ENCODE measurements around the gene KIAA0753.

KIAA0753 gene

DNA sequence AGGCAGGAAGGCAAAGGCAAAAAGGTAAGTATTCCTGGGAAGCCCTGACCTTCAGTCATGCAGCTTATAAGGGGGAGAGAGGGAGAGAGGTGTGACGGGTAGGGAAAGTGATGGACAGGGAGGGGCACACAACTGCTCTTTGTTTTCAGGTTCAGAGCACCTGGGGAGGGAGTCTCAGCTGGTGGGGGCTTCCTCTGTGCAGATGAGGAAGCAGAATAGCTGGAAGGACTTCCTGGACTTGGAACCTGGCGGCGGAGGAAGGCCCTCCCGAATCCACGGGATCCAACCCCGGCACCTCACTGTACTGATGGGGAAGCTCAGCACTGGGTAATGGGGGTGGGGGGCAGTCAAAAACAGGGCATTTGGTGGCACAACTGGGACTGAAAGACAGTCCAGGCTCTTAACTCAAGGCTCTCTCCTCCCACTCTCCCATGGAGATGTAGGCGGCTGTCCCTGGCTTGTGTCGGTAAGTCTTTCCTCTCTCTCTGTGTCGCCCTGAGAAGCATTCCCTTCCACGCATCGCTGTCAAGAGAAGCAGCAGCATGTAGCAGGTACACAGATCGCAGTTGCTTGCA lies 72.2 kb downstream of the KIAA0753 start:
- no peak for DNase-seq (ENCODE audit: low read depth)
- TF ChIP-seq, protein P1, sequence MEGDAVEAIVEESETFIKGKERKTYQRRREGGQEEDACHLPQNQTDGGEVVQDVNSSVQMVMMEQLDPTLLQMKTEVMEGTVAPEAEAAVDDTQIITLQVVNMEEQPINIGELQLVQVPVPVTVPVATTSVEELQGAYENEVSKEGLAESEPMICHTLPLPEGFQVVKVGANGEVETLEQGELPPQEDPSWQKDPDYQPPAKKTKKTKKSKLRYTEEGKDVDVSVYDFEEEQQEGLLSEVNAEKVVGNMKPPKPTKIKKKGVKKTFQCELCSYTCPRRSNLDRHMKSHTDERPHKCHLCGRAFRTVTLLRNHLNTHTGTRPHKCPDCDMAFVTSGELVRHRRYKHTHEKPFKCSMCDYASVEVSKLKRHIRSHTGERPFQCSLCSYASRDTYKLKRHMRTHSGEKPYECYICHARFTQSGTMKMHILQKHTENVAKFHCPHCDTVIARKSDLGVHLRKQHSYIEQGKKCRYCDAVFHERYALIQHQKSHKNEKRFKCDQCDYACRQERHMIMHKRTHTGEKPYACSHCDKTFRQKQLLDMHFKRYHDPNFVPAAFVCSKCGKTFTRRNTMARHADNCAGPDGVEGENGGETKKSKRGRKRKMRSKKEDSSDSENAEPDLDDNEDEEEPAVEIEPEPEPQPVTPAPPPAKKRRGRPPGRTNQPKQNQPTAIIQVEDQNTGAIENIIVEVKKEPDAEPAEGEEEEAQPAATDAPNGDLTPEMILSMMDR (conservative IDR thresholded peaks at IDR 0.05; ENCODE audit: control insufficient read depth, insufficient read depth, low read depth, low read length): no peak
- no peak overlapping the region for H3K4me3 ChIP-seq (ENCODE audit: control insufficient read depth, low read depth, low read length)

DNA sequence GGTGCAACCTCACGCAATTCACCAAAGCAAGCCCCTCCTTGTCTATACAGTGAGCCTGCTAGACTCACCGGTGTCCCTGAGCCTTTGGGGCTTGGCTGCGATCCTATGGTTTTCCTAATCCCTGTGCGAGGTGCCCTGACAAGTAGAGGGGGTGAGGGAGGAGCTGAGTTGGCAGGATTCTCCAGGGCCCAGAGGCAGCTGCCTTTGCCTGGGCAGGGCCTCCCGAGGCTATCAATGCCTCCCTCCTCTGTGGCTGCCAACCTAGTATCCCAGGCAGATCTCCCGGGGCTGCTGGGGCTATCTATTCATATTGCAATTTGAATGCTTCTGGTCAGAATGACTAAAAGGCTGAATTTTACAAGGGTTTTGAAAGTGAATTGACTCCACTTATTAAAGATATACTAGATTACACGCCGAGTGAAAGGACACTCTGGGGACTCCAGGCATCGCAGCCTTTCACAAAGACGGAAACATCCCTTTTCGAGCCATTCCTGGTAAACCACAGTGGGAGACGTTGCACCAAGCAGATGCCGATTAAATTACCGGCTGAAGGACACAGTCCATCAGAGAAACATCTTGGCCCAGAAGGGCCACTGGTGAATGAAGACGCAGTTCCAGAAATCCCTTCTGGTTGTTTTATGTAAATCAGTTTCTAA lies 72.9 kb downstream of the KIAA0753 start:
- no peak for DNase-seq (ENCODE audit: low read depth)
- H3K4me3 ChIP-seq (ENCODE audit: control insufficient read depth, low read depth, low read length): no peak overlapping the region

DNA sequence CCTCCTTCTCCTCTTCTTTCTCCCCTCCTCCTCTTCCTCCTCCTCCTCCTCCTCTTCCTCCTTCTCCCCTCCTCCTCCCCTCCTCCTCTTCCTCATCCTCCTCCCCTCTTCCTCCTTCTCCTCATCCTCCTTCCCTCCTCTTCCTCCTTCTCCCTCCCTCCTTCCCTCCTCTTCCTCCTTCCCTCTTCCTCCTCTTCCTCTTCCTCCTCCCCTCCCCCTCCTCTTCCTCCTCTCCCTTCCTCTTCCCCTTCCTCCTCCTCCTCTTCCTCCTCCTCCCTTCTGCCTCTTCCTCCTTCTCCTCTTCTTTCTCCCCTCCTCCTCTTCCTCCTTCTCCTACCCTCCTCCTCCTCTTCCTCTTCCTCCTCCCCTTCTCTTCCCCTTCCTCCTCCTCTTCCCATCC lies 79.1 kb downstream of the KIAA0753 start:
- H3K4me3 ChIP-seq (ENCODE audit: control insufficient read depth, low read depth, low read length): no peak overlapping the region
- TF ChIP-seq, protein P1 (conservative IDR thresholded peaks at IDR 0.05; ENCODE audit: control insufficient read depth, insufficient read depth, low read depth, low read length): no peak
- DNase-seq (ENCODE audit: low read depth): no peak

More for the DNA sequence above, 72.9 kb downstream of the KIAA0753 start:
- TF ChIP-seq, protein P1 (conservative IDR thresholded peaks at IDR 0.05; ENCODE audit: control insufficient read depth, insufficient read depth, low read depth, low read length): no peak

DNA sequence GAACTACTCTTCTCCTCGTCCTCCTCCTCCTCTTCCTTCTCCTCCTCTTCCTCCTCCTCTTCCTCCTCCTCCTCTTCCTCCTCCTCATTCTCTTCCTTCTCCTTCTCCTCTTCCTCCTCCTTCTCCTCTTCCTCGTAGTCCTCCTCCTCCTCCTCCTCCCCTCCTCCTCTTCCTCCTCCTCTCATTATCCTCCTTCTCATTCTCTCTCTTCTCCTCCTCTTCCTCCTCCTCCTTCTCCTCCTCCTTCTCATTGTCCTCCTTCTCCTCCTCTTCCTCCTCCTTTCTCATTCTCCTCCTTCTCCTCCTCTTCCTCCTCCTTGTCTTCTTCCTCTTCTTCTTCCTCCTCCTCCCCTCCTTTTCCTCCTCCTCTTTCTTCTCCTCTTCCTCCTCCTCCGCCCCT lies 80.0 kb downstream of the KIAA0753 start:
- no peak overlapping the region for H3K4me3 ChIP-seq (ENCODE audit: control insufficient read depth, low read depth, low read length)
- no peak for DNase-seq (ENCODE audit: low read depth)
- TF ChIP-seq, protein P1 (conservative IDR thresholded peaks at IDR 0.05; ENCODE audit: control insufficient read depth, insufficient read depth, low read depth, low read length): no peak

DNA sequence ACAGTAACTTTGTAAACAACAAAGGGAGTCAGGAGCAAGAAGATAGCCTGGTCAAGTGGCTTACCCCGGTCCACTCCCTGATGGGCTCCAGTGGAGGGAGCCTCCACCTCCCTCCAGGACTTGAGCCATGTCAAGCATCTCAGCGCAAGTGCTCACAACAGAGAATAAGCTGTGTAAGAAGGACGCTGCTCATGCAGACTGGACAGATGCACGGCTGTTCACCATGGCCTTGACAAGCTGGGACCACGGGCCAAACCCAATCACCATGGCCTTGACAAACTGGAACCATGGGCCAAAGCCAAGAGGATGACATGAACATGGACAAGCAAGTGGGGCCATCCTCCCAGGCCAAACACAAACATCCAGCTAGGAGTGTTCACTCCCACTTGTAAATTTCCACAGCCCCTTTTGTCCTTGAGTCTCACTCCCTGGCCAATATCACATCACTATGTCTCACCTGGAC lies 80.7 kb downstream of the KIAA0753 start:
- H3K4me3 ChIP-seq (ENCODE audit: control insufficient read depth, low read depth, low read length): no peak overlapping the region
- TF ChIP-seq, protein P1 (conservative IDR thresholded peaks at IDR 0.05; ENCODE audit: control insufficient read depth, insufficient read depth, low read depth, low read length): no peak
- no peak for DNase-seq (ENCODE audit: low read depth)

DNA sequence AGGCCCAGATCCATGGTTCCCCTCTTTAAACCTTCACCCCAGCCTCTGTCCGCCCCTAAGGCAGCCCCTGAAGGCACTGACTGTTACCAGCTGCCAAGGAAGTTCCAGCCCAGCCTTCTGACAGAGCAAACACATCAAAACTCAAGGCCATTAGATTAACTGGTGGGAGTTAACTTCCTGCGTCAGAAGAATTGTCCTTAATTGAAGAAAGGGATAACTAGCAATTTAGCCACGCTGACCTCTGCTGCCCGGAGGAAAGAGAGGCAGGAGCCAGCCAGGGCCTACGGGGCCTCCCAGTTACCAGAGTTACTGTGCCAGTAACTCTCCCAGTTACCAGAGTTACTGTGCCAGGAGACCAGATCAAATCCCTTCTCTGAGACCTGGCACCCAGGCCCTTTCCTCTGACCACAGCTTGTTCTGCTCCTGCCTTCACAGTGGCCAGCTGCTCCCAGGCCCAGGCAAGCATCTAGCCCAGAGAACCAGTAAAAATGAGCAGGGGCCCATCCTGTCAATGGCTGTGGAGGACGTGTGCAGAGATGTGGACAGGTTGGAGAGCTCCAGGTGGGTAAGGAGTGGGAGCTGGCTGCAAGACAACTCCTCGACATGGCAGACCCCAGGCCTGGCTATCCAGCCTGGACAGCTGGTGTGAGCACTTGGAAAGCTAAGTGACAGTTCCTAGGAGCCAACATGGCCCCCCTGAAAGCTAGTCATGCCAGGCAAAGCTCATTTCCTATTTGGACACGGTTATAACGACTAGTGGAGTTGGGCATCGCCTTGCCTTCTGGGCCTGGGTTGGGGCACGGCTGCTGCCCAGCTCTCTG lies 81.4 kb downstream of the KIAA0753 start:
- DNase-seq (ENCODE audit: low read depth): no peak
- TF ChIP-seq, protein P1 (conservative IDR thresholded peaks at IDR 0.05; ENCODE audit: control insufficient read depth, insufficient read depth, low read depth, low read length): no peak
- no peak overlapping the region for H3K4me3 ChIP-seq (ENCODE audit: control insufficient read depth, low read depth, low read length)
